Suppressor macrophage treated with lipopolysaccharide for 4 hours (primary cell): ENCODE results near the gene LRRC45.
"Not testable (repeated sequence)": the region's sequence is repeated elsewhere in the genome, so short reads cannot be mapped to it uniquely, and the experiment has no call there.

Source experiments
- DNase-seq: peaks from one replicate; pipeline ENCODE4 v3.0.0-alpha.2; 2020

LRRC45 gene

DNA sequence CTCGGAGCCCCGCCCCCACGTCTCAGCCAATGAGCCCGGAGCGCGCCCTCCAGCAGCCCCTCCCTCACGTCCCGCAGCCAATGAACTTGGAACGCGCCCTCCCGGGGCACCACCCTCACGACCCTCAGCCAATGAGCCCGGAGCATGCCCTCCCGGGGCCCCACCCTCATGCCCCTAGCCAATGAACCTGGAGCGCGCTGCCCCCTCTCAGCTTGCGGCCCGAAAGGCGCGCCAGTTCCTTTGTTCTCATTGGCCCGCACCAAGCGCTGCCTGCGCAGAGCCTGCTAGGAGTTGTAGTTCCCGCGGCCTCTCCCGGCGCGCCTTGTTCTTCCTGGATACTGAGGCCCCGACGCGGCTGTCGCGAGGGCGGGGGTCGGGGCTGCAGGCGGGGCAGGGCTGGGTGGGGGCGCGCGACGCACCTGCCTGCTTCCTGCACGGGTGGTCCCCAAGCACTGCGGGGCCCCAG, at the start of gene LRRC45:
LRRC45 (plus strand) TSS at position 325 of the 466 bp plus-strand sequence. CDS start 339 bp downstream, outside the sequence.
- DNase-seq: peak; percentile 100

- no peak for DNase-seq
Measured at GRCh38 chr17:81973432-81973831, 49.7 kb upstream of the LRRC45 start.

DNA sequence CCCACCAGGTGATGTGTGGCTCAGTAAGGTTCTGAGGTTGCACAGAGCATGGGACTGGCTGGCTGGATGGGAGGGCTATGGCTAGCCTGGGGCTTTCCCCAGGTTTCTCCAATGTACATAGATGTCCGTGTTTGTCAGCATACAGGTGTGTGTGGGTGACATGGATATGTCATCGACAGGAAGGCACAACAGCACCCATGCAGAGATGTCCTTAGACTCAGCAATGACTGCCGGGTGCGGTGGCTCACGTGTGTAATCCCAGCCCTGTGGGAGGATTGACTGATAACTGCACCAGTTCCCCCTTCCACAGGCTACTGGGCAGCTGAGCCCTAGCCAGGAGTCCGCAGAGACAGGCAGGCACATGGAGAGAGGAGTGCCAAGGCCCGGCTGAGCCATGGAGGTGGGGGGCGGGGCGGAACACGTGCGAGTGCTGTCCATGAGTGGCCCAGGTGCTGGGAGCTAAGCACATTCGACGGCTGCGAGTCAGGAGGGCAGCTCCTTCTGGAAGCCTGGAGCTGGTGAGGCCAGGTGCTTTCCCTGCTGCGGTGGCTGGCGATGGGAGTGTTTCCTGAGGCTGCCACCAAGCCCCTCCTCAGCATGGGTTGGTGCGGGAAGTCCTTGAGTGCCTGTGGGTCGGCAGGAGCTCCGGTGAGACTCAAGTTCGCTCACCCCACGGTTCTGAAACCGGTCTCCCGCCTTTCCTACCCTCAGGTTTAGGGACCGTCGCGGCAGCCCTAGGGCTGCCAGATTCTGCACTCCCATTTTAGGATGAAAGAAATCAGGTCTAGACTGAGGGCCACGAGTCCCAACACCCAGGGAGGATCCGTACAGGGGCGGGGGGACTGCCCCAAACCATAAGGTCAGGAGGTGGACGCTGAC, 46.5 kb upstream of the LRRC45 start:
- peak; percentile 16 for DNase-seq

GRCh38 chr17:81977211-81977808, 45.8 kb upstream of the LRRC45 start, which contains the start of gene ASPSCR1:
Gene ASPSCR1 (plus strand): TSS chr17:81977629. CDS start chr17:81977647, 18 bp downstream.
- peak; percentile 98 for DNase-seq

DNA sequence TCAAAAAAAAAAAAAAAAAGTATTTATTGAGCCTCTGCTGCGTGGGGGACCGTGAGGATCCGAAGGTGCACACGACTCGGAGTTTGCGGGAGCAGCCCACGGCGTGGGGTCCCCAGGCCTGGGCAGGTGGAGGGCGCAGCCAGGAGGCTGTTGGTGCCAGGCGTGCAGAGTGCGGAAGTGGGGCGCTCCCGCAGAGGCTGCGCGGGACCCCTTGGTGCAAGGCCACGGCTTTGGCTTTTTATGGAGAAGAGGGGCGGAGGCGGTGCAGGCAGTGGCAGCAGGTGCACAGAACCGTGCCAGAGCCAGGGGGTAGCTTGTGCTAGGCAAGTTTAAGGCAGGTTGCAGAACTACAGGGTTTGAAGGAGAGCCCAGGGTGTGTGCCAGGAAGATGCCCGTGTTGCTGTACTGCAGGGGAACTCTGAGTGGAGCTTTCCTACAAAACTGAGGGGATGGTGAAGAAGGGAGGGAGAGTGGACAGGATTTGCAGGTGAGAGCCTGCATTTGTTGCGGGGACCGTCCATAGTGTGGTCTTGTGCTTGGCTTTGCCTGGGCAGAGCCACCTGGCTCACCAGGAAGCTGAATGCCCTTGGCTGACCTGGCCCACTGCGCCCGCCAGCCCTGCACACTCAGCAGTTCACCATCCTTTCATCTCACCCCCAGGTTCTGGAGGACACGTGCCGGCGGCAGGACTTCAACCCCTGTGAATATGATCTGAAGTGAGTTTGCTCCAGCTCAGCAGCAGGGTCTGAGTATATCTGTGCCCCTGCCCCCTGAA, 44.4 kb upstream of the LRRC45 start:
- no peak for DNase-seq

GRCh38 chr17:81980122-81980521, 43.0 kb upstream of the LRRC45 start:
- DNase-seq: no peak

DNA sequence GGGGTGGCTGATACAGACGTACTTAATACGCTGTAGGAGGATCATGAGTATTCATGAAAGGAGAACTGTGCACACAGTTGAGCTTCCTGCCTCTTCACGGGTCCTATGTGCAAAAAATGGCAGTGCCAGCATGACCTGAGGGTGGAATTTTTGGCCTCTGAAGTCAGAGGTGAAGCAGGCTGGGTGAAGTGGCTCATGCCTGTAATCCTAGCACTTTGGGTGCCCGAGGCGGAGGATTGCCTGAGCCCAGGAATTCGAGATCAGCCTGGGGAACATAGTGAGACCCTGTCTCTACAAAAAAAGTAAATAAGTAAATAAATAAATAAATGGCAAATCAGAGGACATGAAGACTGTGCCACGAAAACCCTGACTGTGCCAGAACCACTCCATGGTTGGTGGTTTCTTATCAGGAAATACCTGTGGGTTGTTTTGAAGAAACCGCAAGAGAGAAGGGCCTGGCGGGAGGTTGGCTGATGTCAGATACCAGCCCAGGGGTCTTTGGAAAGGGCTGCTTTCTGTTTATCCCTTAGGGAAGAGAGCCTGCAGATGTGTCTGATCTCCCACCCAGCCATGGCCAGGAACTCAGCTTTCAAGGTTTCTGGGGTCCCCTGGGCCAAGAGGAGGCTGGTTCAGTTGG, 42.3 kb upstream of the LRRC45 start:
- no peak for DNase-seq

GRCh38 chr17:81981511-81981910, 41.6 kb upstream of the LRRC45 start:
- DNase-seq: not testable (repeated sequence)

DNA sequence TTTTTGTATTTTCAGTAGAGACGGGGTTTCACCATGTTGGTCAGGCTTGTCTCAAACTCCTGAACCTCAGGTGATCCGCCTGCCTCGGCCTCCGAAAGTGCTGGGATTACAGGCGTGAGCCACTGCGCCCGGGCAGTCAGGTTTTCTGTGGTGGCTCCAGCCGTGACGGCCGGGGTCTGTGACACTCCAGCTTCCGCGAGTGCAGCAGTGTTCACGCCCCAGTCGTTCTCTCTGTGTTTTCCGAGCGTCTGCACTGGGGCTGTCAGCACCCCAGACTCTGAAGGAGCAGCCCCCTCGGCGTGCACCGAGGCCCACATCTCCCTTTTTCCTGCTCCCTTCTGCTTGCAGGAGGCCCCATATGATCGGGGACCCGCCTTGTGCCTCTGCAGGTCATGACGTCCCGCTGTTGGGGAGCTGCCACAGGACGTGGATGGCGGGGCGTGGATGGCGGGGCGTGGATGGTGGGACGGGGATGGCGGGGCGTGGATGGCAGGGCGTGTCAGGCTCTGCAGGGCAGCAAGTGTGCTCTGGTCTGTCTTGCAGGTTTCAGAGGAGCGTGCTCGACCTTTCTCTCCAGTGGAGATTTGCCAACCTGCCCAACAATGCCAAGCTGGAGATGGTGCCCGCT, 40.0 kb upstream of the LRRC45 start:
- DNase-seq: no peak

DNA sequence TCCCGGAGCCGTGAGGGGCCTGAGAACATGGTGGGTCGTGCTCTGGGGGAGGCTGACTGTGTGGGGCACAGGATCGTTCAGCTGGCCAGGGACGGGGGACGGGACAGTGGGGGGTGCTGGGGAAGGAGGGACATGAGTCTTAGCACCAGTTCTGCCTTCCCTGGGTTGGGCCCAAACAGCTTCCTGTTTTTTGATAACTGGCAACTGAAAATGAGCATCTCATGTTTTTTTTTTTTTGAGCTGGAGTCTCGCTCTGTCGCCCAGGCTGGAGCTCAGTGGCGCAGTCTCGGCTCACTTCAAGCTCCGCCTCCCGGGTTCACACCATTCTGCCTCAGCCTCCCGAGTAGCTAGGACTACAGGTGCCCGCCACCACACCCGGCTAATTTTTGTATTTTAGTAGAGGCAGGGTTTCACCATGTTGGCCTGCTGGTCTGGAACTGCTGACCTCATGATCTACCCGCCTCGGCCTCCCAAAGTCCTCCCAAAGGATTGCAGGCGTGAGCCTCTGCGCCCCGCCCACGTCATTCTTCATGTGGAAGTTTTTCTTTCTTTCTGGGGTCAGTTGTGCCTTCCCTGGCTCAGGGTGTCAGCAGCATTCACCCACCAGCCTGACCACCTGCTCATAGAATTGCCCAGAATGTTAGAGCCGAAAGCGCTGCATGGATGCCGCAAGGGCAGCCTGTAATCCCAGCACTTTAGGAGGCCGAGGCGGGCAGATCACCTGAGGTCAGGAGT, 39.3 kb upstream of the LRRC45 start:
- DNase-seq: peak; percentile 20

DNA sequence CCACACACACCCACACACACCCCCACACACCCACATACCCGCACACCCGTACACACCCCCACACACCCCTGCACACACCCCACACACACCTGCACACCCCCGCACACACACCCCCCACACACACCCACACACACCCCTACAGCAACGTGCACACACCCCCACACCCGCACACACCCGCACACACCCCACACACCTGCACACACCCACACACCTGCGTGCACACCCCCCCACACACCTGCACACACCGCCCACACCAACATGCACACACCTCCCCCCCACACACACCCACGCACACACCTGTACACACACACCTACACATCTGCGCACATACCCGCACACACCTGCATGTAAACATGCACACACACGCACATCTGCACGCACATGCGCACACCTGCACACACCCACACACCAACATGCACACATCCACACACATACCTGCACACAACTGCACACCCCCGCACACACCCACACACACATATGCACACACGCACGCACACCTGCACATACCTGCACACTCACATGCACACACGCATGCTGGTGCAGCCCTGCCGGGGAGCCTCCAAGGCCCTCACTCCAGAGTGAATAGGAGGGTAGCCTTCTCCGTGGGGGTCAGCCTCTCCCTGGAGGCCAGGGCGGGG, 38.2 kb upstream of the LRRC45 start:
- DNase-seq: no peak

- no peak for DNase-seq
Measured at GRCh38 chr17:81986606-81987005, 36.5 kb upstream of the LRRC45 start.

- DNase-seq: no peak
Measured at GRCh38 chr17:81987161-81987770, 35.8 kb upstream of the LRRC45 start.

DNA sequence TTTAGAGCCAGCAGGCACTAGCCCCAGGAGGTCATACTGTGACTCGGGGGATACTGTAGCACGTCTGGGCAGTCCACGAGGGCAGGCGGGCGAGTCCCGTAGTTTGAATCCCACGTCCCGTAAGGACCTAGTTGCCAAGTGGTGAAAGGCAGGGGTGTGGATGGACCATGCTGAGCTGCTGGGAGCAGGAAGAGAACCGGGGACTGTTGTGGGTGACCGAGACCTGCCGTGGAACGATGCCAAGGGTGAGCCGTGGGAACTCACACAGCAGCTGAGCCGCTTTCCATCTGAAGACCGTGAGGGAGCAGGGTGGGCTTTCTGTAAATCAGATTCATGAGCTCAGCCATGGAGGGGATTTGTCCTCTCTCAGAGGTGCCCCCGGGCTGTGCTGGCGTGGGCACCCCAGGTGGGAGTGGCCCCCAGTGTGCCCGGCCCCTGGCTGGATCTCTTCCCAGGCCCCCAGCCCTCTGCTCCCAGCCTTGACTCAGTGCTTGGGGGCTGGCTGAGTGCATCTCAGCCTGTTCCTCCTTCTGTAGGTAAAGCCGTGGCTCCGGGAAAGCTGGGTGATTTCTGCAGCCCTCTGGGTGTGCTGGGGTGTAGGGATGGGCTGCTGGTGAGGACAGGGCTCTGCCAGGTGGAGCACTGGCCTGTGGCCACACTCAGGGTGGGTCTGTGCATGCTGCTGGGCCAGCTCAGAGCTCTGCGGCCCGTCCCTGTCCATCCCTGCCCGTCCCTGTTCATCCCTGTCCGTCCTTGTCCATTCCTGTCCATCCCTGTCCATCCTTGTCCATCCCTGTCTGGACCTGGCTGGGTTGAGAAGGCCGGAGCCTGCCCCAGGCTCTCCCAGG, 32.0 kb upstream of the LRRC45 start:
- no peak for DNase-seq

- no peak for DNase-seq
Measured at GRCh38 chr17:81991684-81992305, 31.3 kb upstream of the LRRC45 start.

DNA sequence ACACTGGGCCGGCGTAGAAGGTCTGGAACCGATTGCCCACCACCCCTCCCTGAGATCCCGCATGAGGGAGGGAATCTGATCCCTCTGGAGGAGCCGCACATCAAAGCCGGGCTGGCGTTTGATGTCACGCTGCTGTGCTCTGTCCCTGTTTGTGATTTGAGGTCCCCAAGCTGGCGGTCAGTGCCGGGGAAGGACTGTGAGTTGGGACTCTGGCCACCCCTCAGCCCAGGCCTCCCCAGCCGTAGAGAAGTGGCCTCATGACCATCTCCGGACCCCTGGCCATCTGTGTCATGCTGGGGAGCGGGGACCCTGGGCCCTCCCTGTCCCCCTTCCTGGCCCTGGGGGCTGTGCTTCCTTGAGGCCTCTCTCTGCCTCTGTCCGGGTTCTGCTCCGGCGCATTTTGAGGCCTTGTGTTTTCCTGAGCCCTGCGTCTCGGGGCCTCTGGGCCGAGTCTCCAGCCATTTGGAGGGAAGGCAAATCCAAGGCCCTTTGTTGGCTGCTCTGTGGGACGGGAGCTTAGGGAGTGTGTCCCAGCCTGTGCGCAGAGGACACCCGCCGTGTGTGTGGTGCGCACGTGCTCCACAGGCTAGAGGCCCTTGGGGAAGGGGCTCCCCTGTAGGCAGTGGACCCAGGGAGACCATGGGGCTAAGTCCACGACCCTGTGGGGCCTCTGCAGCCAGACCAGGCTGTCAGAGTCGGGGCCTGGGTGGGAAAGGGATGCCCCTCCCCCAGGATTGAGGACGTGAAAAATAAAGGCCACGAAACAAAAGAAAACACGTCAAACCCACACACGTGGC, 30.6 kb upstream of the LRRC45 start:
- no peak for DNase-seq

DNA sequence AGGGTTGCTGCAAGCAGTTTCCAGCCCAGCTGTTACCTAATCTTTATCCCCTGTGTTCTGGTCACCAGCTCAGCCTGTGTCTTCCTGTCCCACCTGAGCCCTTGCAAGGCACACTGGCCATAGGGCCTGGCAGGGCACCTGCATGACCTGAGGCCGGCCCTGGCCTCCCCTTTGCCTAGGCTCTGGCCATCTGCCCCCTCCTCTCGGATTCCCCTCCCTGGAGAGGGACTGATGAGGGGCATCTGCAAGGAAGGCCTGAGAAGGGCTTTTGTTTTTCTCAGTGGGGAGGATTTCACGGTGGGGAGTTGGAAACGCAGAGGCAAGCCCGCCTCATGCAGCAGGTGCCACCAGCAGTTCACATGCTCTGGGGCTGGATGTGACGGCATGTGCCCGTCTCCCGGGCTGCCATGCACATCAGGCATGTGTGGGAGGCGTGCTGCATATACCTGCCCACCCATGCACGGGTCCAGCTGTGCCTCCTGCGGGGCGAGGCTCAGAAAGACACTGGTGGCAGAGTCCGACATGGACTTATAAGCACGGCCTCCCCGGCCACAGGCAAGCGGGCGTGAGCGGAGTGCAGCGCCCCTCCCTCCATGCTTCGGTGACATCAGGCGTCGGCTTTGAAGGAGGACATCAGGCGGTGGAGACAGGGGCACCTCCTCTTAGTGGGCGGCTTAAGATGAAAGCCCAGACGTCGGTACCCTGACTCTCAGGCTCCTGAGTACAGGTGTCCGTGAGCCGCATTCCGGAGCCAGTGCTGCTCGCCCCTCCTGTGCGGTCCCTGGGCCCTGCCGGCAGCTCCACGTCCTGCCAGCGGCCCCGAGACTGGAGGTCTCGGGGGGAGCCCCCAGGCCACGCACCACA, 29.1 kb upstream of the LRRC45 start:
- no peak for DNase-seq
